Endothelial cell (in vitro differentiated cells): ENCODE results near the gene PSMB5. TPM values are rescaled to one million over a fixed set of nuclear protein-coding genes. Genes with fewer than 3 reads are reported as not detected.

Source experiments
- DNase-seq: peaks from one replicate; pipeline ENCODE4 v3.0.0; 2021; ENCODE audit warnings: low spot score
- H3K27ac Mint-ChIP-seq: one replicate; pipeline ENCODE4 v1.8.0; 2021; ENCODE audit warnings: mixed read lengths, inconsistent platforms; ENCODE audit not compliant: unreplicated experiment
- H3K27me3 Mint-ChIP-seq: one replicate; pipeline ENCODE4 v1.8.0; 2021; ENCODE audit warnings: mild to moderate bottlenecking, moderate library complexity, mixed read lengths, inconsistent platforms; ENCODE audit not compliant: unreplicated experiment
- H3K36me3 Mint-ChIP-seq: one replicate; pipeline ENCODE4 v1.8.0; 2021; ENCODE audit warnings: mild to moderate bottlenecking, low read depth, mixed read lengths, inconsistent platforms; ENCODE audit not compliant: unreplicated experiment
- H3K4me1 Mint-ChIP-seq: one replicate; pipeline ENCODE4 v1.8.0; 2021; ENCODE audit warnings: mild to moderate bottlenecking, mixed read lengths, inconsistent platforms; ENCODE audit not compliant: unreplicated experiment
- H3K4me3 Mint-ChIP-seq: one replicate; pipeline ENCODE4 v1.8.0; 2021; ENCODE audit warnings: mild to moderate bottlenecking, mixed read lengths, inconsistent platforms; ENCODE audit not compliant: unreplicated experiment
- H3K9me3 Mint-ChIP-seq: one replicate; pipeline ENCODE4 v1.8.0; 2021; ENCODE audit warnings: mixed read lengths, inconsistent platforms; ENCODE audit not compliant: unreplicated experiment
- CTCF ChIP-seq: fragments of 200-600 bp; sonication (generic); IDR thresholded peaks from one replicate; pipeline ENCODE4 v1.5.0; 2021; ENCODE audit warnings: antibody characterized with exemption; ENCODE audit not compliant: unreplicated experiment
- total RNA-seq: library from RNA; stranded (reverse); fragmentation: NEBNext Ultra II Directional; extraction: Animal tissue kit (Norgen Biotek cat#: 25700); gene quantifications from one replicate; pipeline ENCODE4 v1.2.1, GENCODE V29; 2021; ENCODE audit not compliant: unreplicated experiment

PSMB5 gene
- total RNA-seq, 1 donor from 2014 or later, result 177 TPM

- no peaks in the 10 kb centered on the region for H3K9me3 Mint-ChIP-seq
- DNase-seq, result no peak
- peaks cover 27% of the 10 kb centered on the region for H3K4me1 Mint-ChIP-seq
- H3K4me3 Mint-ChIP-seq, result peak overlapping the region; percentile 98
- H3K27ac Mint-ChIP-seq, result peak overlapping the region; percentile 95
- no peak for TF ChIP-seq CTCF
- H3K36me3 Mint-ChIP-seq, result peaks cover 40% of the 10 kb centered on the region
- H3K27me3 Mint-ChIP-seq, result peaks cover 8% of the 10 kb centered on the region
Measured at GRCh38 chr14:23070262-23071129, 35.8 kb upstream of the PSMB5 start.

GRCh38 chr14:23069413-23069806, 34.7 kb upstream of the PSMB5 start:
- DNase-seq, result no peak
- Mint-ChIP-seq H3K4me1 (peaks cover 27% of the 10 kb centered on the region), H3K36me3 (peaks cover 41% of the 10 kb centered on the region), H3K27ac (peak overlapping the region; percentile 28), H3K27me3 (peaks cover 8% of the 10 kb centered on the region), H3K9me3 (no peaks in the 10 kb centered on the region), H3K4me3 (peak overlapping the region; percentile 18)
- TF ChIP-seq CTCF, result no peak

DNA sequence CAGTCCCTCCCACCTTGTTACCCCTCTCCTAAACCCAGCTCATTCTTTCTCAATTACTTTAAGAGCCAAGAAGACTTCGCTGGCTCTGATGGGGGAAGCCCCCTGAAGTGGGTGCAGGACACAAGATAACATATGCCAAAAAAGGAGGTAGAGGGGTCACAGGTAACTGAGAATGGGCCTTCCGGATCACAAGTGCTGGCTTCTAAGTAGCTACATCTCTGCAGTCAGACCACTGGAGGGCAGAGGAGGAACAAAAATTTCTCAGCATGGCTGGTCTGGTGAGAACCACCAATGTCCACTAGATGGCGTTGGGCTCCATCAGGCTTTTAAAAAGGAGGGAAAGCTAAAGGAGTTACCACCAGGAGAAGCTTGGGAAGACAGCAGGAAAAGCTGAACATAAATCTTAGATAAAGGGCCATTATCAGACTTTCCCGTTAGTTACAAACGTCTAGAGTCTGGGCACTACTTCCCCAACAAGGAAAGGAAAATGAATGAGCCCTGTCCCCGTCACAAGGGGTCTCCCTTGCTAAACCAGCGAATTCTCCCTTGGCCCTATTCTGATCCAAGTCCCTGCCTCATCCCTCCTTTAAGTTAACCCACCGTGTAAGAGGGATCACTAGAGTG, 34.2 kb upstream of the PSMB5 start:
- Mint-ChIP-seq H3K36me3 (peaks cover 46% of the 10 kb centered on the region), H3K4me3 (peak overlapping the region; percentile 56), H3K4me1 (peaks cover 27% of the 10 kb centered on the region), H3K27me3 (peaks cover 8% of the 10 kb centered on the region), H3K9me3 (no peaks in the 10 kb centered on the region), H3K27ac (peak overlapping the region; percentile 28)
- peak; percentile 87 for TF ChIP-seq CTCF
- DNase-seq, result peak; percentile 87

DNA sequence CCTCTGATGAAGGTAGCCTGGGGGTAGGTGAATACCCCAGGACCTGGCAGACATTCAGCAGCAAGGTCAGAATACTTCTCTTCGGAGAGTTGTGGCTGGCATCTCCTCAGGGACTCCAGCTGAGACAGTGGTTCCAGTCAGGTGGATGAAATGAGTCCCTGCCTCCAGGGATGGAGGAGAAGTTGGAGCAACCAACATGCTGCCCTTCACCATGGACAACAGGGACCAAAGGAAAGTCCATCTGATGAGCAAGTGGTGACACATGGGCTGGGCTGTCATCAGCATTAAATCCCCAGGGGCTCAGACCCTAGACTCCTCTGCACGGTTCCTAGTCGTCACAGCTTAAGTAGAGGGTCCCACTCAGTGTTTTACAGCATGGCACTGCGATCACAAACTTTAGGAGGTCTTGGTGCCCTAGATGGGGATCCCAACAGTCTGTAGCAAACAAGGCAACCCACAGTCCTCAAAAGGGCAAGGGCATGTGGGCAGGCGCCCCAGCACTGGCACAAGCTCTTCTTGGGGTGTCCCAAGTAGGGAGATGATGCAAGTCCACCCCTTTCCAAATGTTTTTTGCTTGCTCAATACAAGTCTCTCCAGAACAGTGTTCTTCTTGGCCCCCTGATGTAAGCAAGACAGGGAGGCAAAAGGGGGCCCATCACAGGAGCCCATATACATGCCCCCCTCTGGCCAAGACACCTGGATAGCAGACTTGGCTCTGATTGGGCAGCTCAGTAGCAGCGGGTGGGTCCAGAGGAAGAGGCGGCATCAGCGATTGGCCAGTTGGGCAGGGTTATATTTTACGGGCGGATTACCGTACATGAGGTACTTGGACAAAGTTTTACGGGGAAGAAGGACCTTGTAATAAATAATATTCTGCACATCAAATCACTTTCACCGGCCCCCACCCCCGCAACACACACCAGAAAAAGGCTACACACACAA, 33.4 kb upstream of the PSMB5 start:
- Mint-ChIP-seq H3K9me3 (no peaks in the 10 kb centered on the region), H3K36me3 (peaks cover 54% of the 10 kb centered on the region), H3K4me3 (peak overlapping the region; percentile 56), H3K27ac (no peak overlapping the region), H3K4me1 (peaks cover 27% of the 10 kb centered on the region), H3K27me3 (peaks cover 8% of the 10 kb centered on the region)
- DNase-seq, result no peak
- no peak for TF ChIP-seq CTCF
